NT2/D1 (cell line): ENCODE results near the gene GRK5.

Experiments
- YY1 ChIP-seq: IDR thresholded peaks from 2 replicates; pipeline ENCODE4 v1.6.1; 2011; ENCODE audit not compliant: insufficient read length, insufficient read depth
- ZNF274 ChIP-seq: IDR thresholded peaks from 2 replicates; pipeline ENCODE4 v1.6.1; 2011; ENCODE audit warnings: mild to moderate bottlenecking, low read depth, low read length

GRCh38 chr10:119452396-119452795, 245.0 kb downstream of the GRK5 start:
- TF ChIP-seq ZNF274 (no peak), YY1 (no peak)
